Activated CD8-positive, alpha-beta T cell treated with anti-CD3 and anti-CD28 coated beads for 36 hours (primary cell): Measurements from ENCODE around the gene KCND3. TPM values are rescaled to one million over a fixed set of nuclear protein-coding genes. Genes with fewer than 3 reads are reported as not detected.

ENCODE experiments used
- ATAC-seq: fragments of 200-7000 bp; cut with Tn5 transposase; one replicate; pipeline ENCODE4 v1.10.0; 2021; ENCODE audit warnings: mild to moderate bottlenecking, moderate library complexity
- CTCF ChIA-PET: fragments of 350-600 bp; sonication (Branson Sonifier 250); formaldehyde crosslinking; loops from one replicate; lab custom pipeline; 2021; ENCODE audit warnings: antibody characterized with exemption; lab: Charles Lee
- POLR2A ChIA-PET: fragments of 350-600 bp; sonication (Branson Sonifier 250); formaldehyde crosslinking; loops from one replicate; lab custom pipeline; 2021; ENCODE audit warnings: antibody characterized with exemption; lab: Charles Lee
- DNase-seq: peaks from one replicate; pipeline ENCODE4 v3.0.0-alpha.2; 2020
- H3K27ac Mint-ChIP-seq: one replicate; pipeline ENCODE4 v1.8.0; 2021; ENCODE audit warnings: mild to moderate bottlenecking, mixed read lengths
- H3K27me3 Mint-ChIP-seq: one replicate; pipeline ENCODE4 v1.8.0; 2021; ENCODE audit warnings: mixed read lengths
- H3K36me3 Mint-ChIP-seq: one replicate; pipeline ENCODE4 v1.8.0; 2021; ENCODE audit warnings: low read depth, mixed read lengths
- H3K4me1 Mint-ChIP-seq: one replicate; pipeline ENCODE4 v1.8.0; 2021; ENCODE audit warnings: low read depth, mixed read lengths
- H3K4me3 Mint-ChIP-seq: one replicate; pipeline ENCODE4 v1.8.0; 2021; ENCODE audit warnings: mild to moderate bottlenecking, moderate library complexity, mixed read lengths
- H3K9me3 Mint-ChIP-seq: one replicate; pipeline ENCODE4 v1.8.0; 2021; ENCODE audit warnings: mixed read lengths
- CTCF ChIP-seq: fragments of 200-600 bp; IDR thresholded peaks from one replicate; pipeline ENCODE4 v1.8.0; 2022; ENCODE audit warnings: antibody characterized with exemption, mild to moderate bottlenecking
- intact Hi-C: fragments of 100-400 bp; cut with micrococcal nuclease; formaldehyde crosslinking; loops from one replicate; pipeline ENCODE4 v1.10.0; 2022
- total RNA-seq, 2 experiments: library from RNA; stranded (reverse); gene quantifications; one replicate each; pipeline ENCODE4 v1.2.3, GENCODE V29; 2021

Gene KCND3
- total RNA-seq, 2 experiments from 2014 or later: not detected

GRCh38 chr1:111841746-111842145 lies 147.7 kb downstream of the KCND3 start:
- ChIA-PET CTCF (no interaction called here), POLR2A (no interaction called here)
- Mint-ChIP-seq H3K27me3 (peaks cover 5% of the 10 kb centered on the region), H3K27ac (no peak overlapping the region), H3K36me3 (no peaks in the 10 kb centered on the region), H3K4me1 (no peaks in the 10 kb centered on the region), H3K9me3 (no peaks in the 10 kb centered on the region), H3K4me3 (no peak overlapping the region)
- TF ChIP-seq CTCF: no peak
- DNase-seq (no peak), ATAC-seq (no peak)
- intact Hi-C loops: no loop called here

GRCh38 chr1:111841189-111841588 lies 148.3 kb downstream of the KCND3 start:
- H3K4me3 Mint-ChIP-seq: no peak overlapping the region
- H3K4me1 Mint-ChIP-seq: no peaks in the 10 kb centered on the region
- no peak for ATAC-seq
- CTCF ChIA-PET: no interaction called here
- DNase-seq: no peak
- POLR2A ChIA-PET: no interaction called here
- H3K9me3 Mint-ChIP-seq: no peaks in the 10 kb centered on the region
- no peaks in the 10 kb centered on the region for H3K36me3 Mint-ChIP-seq
- no peak for TF ChIP-seq CTCF
- no peak overlapping the region for H3K27ac Mint-ChIP-seq
- H3K27me3 Mint-ChIP-seq: peaks cover 5% of the 10 kb centered on the region
- intact Hi-C loops: no loop called here

- ATAC-seq (no peak), DNase-seq (no peak)
- no peaks in the 10 kb centered on the region for H3K9me3 Mint-ChIP-seq
- H3K36me3 Mint-ChIP-seq: no peaks in the 10 kb centered on the region
- H3K4me3 Mint-ChIP-seq: no peak overlapping the region
- H3K4me1 Mint-ChIP-seq: no peaks in the 10 kb centered on the region
- no peak overlapping the region for H3K27ac Mint-ChIP-seq
- no peak for TF ChIP-seq CTCF
- CTCF ChIA-PET: no interaction called here
- POLR2A ChIA-PET: no interaction called here
- peaks cover 3% of the 10 kb centered on the region for H3K27me3 Mint-ChIP-seq
- intact Hi-C loops: no loop called here
Measured at GRCh38 chr1:111837393-111837792, 152.1 kb downstream of the KCND3 start.

GRCh38 chr1:111836111-111836510 lies 153.4 kb downstream of the KCND3 start:
- no peak for DNase-seq
- no peak for TF ChIP-seq CTCF
- CTCF ChIA-PET: no interaction called here
- POLR2A ChIA-PET: no interaction called here
- H3K9me3 Mint-ChIP-seq: no peaks in the 10 kb centered on the region
- H3K27ac Mint-ChIP-seq: no peak overlapping the region
- ATAC-seq: no peak
- H3K4me1 Mint-ChIP-seq: no peaks in the 10 kb centered on the region
- H3K4me3 Mint-ChIP-seq: no peak overlapping the region
- H3K27me3 Mint-ChIP-seq: peaks cover 5% of the 10 kb centered on the region
- H3K36me3 Mint-ChIP-seq: no peaks in the 10 kb centered on the region
- intact Hi-C loops: no loop called here

DNA sequence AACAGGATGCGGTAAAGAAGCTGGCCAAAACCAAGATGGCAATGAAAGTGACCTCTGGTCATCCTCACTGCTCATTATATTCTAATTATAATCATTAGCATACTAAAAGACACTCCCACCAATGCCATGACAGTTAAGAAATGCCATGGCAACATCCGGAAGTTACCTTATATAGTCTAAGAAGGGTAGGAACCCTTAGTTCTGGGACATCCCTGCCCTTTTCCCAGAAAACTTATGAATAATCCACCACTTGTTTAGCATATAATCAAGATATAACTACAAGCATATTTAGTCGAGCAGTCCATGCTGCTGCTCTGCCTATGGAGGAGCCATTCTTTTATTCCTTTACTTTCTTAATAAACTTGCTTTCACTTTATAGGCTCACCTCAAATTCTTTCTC lies 154.0 kb downstream of the KCND3 start:
- no peak for ATAC-seq

More for the DNA sequence above, 154.0 kb downstream of the KCND3 start:
- no peak for TF ChIP-seq CTCF
- Mint-ChIP-seq H3K4me3 (no peak overlapping the region), H3K27ac (no peak overlapping the region), H3K4me1 (no peaks in the 10 kb centered on the region), H3K27me3 (peaks cover 5% of the 10 kb centered on the region), H3K36me3 (no peaks in the 10 kb centered on the region), H3K9me3 (no peaks in the 10 kb centered on the region)
- CTCF ChIA-PET: no interaction called here
- no peak for DNase-seq
- POLR2A ChIA-PET: no interaction called here
- intact Hi-C loops: no loop called here
